ENCODE data around the gene SOX6. TPM values are rescaled to one million over a fixed set of nuclear protein-coding genes. Genes with fewer than 3 reads are reported as not detected.

SOX6 gene
- total and polyA plus RNA-seq, 2 of the 13 experiments (the other 11 are each of a cell fraction or from before 2014, with no cell fraction given): 2.6 to 11.2 TPM

DNA sequence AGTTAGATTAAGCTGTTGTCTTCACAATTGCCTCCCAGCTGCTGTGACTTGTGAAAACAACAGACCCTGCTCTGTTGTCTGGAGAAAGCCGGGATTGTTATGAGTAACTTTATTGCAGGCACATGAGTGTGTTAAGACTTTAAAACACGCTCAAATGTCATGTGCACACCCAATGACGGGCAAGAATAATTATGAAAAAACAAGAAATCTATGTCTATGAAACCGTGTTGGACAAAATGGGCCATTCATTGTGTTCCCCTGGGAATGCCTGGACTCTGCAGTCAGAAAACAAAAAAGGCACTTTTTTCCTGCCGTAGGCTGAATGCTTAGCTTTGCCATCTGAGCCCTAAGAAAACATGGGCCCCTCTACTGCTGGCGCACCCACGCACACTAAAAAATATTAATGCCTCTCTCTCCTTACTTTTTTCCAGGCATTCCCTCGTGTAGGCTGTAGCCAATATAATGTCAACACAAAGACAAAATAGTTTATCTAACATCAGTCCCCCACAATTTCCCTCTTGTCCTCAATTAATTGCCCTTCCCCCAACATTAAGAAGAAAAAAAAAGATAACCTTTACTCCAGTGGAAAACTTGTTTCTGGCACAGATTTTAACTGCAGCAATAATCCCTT, 207.9 kb downstream of the SOX6 start (continued):
- no peak for TF ChIP-seq ZNF850 (CRISPR knock-in tag; conservative IDR thresholded peaks at IDR 0.05)
- TF ChIP-seq ZNF670 (CRISPR knock-in tag; IDR thresholded peaks at IDR 0.05; ENCODE audit: borderline replicate concordance): no peak
- no peak for TF ChIP-seq ZNF841 (CRISPR knock-in tag; IDR thresholded peaks at IDR 0.05; ENCODE audit: borderline replicate concordance)
- TF ChIP-seq MBNL3 (CRISPR knock-in tag; conservative IDR thresholded peaks at IDR 0.05): no peak
- TF ChIP-seq, protein P1, sequence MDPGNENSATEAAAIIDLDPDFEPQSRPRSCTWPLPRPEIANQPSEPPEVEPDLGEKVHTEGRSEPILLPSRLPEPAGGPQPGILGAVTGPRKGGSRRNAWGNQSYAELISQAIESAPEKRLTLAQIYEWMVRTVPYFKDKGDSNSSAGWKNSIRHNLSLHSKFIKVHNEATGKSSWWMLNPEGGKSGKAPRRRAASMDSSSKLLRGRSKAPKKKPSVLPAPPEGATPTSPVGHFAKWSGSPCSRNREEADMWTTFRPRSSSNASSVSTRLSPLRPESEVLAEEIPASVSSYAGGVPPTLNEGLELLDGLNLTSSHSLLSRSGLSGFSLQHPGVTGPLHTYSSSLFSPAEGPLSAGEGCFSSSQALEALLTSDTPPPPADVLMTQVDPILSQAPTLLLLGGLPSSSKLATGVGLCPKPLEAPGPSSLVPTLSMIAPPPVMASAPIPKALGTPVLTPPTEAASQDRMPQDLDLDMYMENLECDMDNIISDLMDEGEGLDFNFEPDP (CRISPR knock-in tag; conservative IDR thresholded peaks at IDR 0.05): no peak
- TF ChIP-seq POGZ (CRISPR knock-in tag; IDR thresholded peaks at IDR 0.05): peak; percentile 48; the same call in 1 of the 2 replicates
- TF ChIP-seq, protein P2, sequence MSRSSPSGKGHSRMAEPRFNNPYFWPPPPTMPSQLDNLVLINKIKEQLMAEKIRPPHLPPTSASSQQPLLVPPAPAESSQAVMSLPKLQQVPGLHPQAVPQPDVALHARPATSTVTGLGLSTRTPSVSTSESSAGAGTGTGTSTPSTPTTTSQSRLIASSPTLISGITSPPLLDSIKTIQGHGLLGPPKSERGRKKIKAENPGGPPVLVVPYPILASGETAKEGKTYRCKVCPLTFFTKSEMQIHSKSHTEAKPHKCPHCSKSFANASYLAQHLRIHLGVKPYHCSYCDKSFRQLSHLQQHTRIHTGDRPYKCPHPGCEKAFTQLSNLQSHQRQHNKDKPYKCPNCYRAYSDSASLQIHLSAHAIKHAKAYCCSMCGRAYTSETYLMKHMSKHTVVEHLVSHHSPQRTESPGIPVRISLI (CRISPR knock-in tag; IDR thresholded peaks at IDR 0.05; ENCODE audit: borderline replicate concordance): peak; percentile 62; the same call in 1 of the 2 replicates
- TF ChIP-seq ZNF335 (CRISPR knock-in tag; IDR thresholded peaks at IDR 0.05): no peak
- TF ChIP-seq, protein P3, sequence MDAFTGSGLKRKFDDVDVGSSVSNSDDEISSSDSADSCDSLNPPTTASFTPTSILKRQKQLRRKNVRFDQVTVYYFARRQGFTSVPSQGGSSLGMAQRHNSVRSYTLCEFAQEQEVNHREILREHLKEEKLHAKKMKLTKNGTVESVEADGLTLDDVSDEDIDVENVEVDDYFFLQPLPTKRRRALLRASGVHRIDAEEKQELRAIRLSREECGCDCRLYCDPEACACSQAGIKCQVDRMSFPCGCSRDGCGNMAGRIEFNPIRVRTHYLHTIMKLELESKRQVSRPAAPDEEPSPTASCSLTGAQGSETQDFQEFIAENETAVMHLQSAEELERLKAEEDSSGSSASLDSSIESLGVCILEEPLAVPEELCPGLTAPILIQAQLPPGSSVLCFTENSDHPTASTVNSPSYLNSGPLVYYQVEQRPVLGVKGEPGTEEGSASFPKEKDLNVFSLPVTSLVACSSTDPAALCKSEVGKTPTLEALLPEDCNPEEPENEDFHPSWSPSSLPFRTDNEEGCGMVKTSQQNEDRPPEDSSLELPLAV (CRISPR knock-in tag; conservative IDR thresholded peaks at IDR 0.05; ENCODE audit: low read depth): no peak
- TF ChIP-seq, protein P4, sequence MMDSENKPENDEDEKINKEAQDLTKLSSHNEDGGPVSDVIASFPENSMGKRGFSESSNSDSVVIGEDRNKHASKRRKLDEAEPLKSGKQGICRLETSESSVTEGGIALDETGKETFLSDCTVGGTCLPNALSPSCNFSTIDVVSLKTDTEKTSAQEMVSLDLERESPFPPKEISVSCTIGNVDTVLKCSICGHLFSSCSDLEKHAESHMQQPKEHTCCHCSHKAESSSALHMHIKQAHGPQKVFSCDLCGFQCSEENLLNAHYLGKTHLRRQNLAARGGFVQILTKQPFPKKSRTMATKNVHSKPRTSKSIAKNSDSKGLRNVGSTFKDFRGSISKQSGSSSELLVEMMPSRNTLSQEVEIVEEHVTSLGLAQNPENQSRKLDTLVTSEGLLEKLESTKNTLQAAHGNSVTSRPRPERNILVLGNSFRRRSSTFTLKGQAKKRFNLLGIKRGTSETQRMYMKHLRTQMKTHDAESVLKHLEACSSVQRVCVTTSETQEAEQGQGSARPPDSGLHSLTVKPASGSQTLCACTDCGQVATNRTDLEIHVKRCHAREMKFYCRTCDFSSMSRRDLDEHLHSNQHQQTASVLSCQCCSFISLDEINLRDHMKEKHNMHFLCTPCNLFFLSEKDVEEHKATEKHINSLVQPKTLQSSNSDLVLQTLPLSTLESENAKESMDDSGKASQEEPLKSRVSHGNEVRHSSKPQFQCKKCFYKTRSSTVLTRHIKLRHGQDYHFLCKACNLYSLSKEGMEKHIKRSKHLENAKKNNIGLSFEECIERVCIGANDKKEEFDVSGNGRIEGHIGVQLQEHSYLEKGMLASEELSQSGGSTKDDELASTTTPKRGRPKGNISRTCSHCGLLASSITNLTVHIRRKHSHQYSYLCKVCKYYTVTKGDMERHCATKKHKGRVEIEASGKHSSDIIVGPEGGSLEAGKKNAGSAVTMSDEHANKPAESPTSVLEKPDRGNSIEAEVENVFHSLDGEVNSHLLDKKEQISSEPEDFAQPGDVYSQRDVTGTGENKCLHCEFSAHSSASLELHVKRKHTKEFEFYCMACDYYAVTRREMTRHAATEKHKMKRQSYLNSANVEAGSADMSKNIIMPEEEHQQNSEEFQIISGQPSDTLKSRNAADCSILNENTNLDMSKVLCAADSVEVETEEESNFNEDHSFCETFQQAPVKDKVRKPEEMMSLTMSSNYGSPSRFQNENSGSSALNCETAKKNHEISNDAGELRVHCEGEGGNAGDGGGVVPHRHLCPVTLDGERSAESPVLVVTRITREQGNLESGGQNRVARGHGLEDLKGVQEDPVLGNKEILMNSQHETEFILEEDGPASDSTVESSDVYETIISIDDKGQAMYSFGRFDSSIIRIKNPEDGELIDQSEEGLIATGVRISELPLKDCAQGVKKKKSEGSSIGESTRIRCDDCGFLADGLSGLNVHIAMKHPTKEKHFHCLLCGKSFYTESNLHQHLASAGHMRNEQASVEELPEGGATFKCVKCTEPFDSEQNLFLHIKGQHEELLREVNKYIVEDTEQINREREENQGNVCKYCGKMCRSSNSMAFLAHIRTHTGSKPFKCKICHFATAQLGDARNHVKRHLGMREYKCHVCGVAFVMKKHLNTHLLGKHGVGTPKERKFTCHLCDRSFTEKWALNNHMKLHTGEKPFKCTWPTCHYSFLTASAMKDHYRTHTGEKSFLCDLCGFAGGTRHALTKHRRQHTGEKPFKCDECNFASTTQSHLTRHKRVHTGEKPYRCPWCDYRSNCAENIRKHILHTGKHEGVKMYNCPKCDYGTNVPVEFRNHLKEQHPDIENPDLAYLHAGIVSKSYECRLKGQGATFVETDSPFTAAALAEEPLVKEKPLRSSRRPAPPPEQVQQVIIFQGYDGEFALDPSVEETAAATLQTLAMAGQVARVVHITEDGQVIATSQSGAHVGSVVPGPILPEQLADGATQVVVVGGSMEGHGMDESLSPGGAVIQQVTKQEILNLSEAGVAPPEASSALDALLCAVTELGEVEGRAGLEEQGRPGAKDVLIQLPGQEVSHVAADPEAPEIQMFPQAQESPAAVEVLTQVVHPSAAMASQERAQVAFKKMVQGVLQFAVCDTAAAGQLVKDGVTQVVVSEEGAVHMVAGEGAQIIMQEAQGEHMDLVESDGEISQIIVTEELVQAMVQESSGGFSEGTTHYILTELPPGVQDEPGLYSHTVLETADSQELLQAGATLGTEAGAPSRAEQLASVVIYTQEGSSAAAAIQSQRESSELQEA (CRISPR knock-in tag; IDR thresholded peaks at IDR 0.05; ENCODE audit: not compliant biosample characterization): no peak
- TF ChIP-seq MEF2D (CRISPR knock-in tag; IDR thresholded peaks at IDR 0.05): no peak
- TF ChIP-seq PPARG (CRISPR knock-in tag; conservative IDR thresholded peaks at IDR 0.05): 0 out of 2 replicates have a peak, but pooled peaks have one; percentile 38
- peak; percentile 28; the same call in 1 of the 2 replicates for TF ChIP-seq RBFOX2 (IDR thresholded peaks at IDR 0.05; ENCODE audit: low read depth, low read length)
- TF ChIP-seq SOX6 (IDR thresholded peaks at IDR 0.05): no peak
- peak; percentile 47 for TF ChIP-seq SOX6 (CRISPR knock-in tag; IDR thresholded peaks at IDR 0.05)
- no peak for TF ChIP-seq ZNF460 (CRISPR knock-in tag; IDR thresholded peaks at IDR 0.05; ENCODE audit: borderline replicate concordance)
- TF ChIP-seq ATRX (CRISPR knock-in tag; IDR thresholded peaks at IDR 0.05; ENCODE audit: borderline replicate concordance): no peak
- TF ChIP-seq TOPORS (CRISPR knock-in tag; IDR thresholded peaks at IDR 0.05): no peak
